Activated effector memory CD4-positive, alpha-beta T cell treated with Interleukin-2 at 50 U/mL for 16 hours (primary cell): ENCODE measurements around the gene KCNA2.
A peak's percentile ranks its signal among the peaks of the same experiment; 100 is the strongest.

Source experiments
- DNase-seq: peaks from one replicate; pipeline ENCODE4 v3.0.0-alpha.2; 2020

Gene KCNA2

GRCh38 chr1:110605901-110606656, at the start of gene KCNA2:
Gene KCNA2 (minus strand): TSS chr1:110606358. CDS start chr1:110604782, 1,576 bp downstream.
- DNase-seq = no peak

- no peak for DNase-seq
Observed at GRCh38 chr1:110650609-110651008, 44.5 kb upstream of the KCNA2 start.

- no peak for DNase-seq
Observed at GRCh38 chr1:110648417-110648816, 42.3 kb upstream of the KCNA2 start.

GRCh38 chr1:110647254-110647891, 41.2 kb upstream of the KCNA2 start:
- no peak for DNase-seq

GRCh38 chr1:110645821-110646735, 39.9 kb upstream of the KCNA2 start:
- no peak for DNase-seq

GRCh38 chr1:110645211-110645610, 39.1 kb upstream of the KCNA2 start:
- DNase-seq = no peak

- no peak for DNase-seq
Observed at GRCh38 chr1:110643879-110644472, 37.8 kb upstream of the KCNA2 start.

GRCh38 chr1:110639724-110640386, 33.7 kb upstream of the KCNA2 start:
- no peak for DNase-seq

GRCh38 chr1:110638556-110638955, 32.4 kb upstream of the KCNA2 start:
- DNase-seq = no peak

- DNase-seq = no peak
Observed at GRCh38 chr1:110638058-110638457, 31.9 kb upstream of the KCNA2 start.

- no peak for DNase-seq
Observed at GRCh38 chr1:110637475-110637874, 31.3 kb upstream of the KCNA2 start.

- no peak for DNase-seq
Observed at GRCh38 chr1:110636149-110636935, 30.2 kb upstream of the KCNA2 start.

- DNase-seq = no peak
Observed at GRCh38 chr1:110635434-110635833, 29.3 kb upstream of the KCNA2 start.

- DNase-seq = peak; percentile 53
Observed at GRCh38 chr1:110634455-110635311, 28.5 kb upstream of the KCNA2 start.

- no peak for DNase-seq
Observed at GRCh38 chr1:110634086-110634454, 27.9 kb upstream of the KCNA2 start.

- DNase-seq = no peak
Observed at GRCh38 chr1:110633646-110634030, 27.5 kb upstream of the KCNA2 start.

- no peak for DNase-seq
Observed at GRCh38 chr1:110631836-110632620, 25.9 kb upstream of the KCNA2 start.

GRCh38 chr1:110630839-110631663, 24.9 kb upstream of the KCNA2 start:
- DNase-seq = peak; percentile 79
